Activated T-helper 9 cell treated with anti-CD3 and anti-CD28 coated beads, Interleukin-2, amount 50 U/mL, for 16 hours (primary cell): ENCODE data around the gene ERVMER34-1.

ENCODE experiments used
- DNase-seq: peaks from one replicate; pipeline ENCODE4 v3.0.0-alpha.2; 2020; ENCODE audit warnings: low read depth

ERVMER34-1 gene

GRCh38 chr4:52718123-52718522, 33.1 kb downstream of the ERVMER34-1 start:
- no peak for DNase-seq

GRCh38 chr4:52716364-52717151, 34.7 kb downstream of the ERVMER34-1 start:
- DNase-seq: no peak

GRCh38 chr4:52715914-52716313, 35.3 kb downstream of the ERVMER34-1 start:
- no peak for DNase-seq

DNA sequence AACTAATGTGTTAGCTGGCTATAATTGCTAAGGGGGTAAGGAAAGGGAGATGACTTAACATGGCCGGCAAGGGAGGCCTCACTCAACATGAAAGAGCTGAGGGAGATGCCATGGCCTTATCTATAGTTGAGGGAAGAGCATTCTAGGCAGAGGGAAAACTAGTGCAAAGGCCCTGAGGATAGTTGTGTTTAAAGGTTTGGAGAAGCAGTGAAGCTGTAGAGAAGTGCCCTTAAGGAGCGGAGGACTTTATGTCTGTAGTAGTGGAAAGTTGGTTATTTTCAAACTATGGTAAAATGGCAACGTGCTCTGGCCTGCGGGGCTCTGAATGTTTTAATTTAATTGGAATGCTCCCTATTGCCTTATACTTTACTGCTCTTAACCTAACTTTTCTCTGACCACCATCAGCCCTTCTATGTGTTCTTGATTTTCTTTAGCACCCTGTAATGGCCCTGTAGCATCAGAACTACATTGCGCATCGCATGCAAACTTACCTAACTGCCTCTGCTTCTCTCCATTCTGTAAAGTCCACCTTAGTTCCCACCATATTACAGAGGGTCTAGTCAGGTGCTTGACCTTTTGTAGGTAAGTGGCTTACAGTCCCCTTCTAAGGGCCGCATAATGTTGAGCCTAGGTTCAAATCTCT, 35.8 kb downstream of the ERVMER34-1 start:
- DNase-seq: no peak

GRCh38 chr4:52714597-52715254, 36.5 kb downstream of the ERVMER34-1 start:
- DNase-seq: no peak

- DNase-seq: no peak
Observed at GRCh38 chr4:52713456-52713937, 37.7 kb downstream of the ERVMER34-1 start.

GRCh38 chr4:52712251-52713130, 38.7 kb downstream of the ERVMER34-1 start:
- DNase-seq: peak; percentile 98

DNA sequence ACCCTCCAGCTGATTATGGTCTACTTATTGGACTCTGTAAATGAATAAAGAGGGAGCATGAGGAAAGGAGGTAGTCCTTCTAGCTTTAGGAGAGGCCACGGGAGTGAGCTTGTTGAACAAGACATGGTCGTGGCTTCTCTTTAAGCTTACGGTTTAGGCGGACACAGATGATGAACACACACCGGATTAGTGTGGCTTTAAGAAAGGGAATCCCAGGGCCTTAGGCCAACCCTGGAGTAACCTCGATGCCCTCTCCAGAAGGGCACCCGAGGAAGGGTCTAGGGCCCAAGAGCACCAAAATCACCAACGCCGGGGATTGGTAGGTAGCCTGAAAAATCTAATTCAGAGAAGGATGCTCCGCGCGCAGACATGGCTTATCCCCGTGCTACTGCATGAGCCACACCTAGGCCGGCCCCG, 39.4 kb downstream of the ERVMER34-1 start:
- DNase-seq: no peak

DNA sequence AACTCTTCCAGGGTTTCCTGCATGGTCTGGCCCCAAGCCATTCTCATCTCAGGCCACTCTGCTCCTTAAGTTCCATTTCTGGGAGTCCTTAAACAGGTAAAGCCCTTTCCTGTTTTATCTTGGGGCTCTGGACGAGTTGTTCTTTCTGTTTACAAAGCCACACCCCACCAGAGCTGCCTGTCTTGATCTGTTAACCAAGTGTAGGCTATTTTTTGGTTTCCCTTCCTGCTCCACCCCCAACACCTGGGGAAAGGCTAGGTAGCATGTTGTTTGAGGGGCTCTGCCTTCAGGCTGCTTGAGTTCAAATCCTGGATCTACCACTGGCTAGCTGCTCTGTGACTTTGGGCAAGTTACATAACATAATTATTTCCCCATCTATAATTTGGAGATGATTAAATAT, 40.0 kb downstream of the ERVMER34-1 start:
- DNase-seq: no peak

DNA sequence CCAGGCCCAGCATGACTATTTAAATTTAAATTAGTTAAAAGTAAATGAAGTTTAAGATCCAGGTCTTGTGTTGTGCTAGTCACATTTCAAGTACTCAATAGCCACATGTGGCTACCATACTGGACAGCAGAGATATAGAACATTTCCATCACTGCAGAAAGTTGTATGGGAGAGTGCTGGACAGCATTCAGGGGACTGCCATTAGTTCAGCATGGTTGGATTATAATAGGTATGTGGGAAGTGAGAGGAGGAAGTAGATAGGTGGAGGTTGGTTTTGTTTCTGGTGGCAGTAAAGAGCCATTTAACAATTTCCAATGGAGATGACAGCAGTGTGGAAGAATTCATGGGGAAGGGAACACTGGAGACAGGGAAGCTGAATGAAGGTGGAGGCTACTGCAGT, 42.1 kb downstream of the ERVMER34-1 start:
- DNase-seq: no peak

DNA sequence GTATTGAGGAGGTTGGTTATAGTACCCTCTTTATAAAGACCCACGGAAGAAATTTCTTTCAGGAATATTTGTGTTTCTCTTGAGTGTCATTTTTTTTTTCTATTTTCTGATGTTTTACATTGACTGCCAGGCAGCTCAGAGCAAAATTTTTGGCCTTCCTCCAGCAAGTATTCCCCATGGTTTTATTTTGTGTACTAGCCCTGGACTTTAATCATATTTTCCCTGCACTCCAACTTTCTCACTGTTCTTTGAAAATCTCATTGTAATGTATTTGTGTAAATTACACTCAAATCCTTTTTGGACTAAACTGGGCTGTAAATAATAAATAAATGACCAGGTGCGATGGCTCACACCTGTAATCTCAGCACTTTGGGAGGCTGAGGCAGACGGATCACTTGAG, 46.6 kb downstream of the ERVMER34-1 start:
- DNase-seq: no peak

DNA sequence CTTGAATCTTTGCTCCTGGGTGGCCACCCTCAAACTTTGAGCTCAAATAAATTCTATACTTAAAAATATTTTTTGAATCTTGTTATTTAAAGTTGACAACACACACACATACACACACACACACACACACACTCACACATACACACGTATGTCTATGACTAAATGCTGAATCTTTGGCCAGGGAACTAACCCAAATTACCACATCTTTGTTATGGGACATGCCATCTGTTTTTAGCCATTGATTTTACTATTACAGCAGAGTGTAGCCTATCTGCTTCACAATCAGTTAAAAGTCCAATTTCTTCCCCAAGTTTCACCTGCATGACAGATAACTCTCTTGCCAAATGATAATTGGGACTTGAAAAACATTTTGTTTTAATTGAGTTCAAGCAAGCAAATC, 47.1 kb downstream of the ERVMER34-1 start:
- DNase-seq: no peak

GRCh38 chr4:52701207-52701606, 50.0 kb downstream of the ERVMER34-1 start:
- no peak for DNase-seq

DNA sequence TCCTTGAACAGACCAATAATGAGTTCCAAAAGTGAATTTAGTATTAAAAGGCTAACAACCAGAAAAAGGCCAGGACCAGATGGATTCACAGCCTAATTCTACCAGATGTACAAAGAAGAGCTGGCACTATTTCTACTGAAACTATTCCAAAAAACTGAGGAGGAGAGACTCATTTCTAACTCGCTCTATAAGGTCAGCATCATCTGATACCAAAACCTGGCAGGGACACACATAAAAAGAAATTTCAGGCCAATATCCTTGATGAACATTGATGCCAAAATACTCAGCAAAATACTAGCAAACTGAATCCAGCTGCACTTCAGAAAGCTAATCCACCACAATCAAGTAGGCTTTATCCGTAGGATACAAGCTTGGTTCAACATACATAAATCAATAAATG, 56.3 kb downstream of the ERVMER34-1 start:
- no peak for DNase-seq

DNA sequence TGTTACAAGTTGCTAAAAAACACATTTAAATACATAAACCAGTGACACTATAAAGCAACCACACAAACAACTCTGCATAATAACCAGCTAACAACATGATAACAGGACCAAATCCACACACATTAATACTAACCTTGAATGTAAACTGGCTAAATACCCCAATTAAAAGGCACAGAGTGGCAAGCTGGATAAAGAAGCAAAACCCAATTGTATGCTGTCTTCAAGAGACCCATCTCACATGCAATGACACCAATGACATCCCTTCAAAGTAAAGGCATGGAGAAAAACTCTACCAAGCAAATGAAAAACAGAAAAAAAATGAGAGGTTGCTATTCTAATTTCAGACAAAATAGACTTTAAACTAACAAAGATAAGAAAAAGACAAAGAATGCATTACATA, 57.7 kb downstream of the ERVMER34-1 start:
- no peak for DNase-seq
